Dendritic cell treated with granulocyte-macrophage colony-stimulating factor and Interleukin-4, amounts not matched to agents 40 ng/mL and 50 ng/mL, for 4 days (primary cell): Measurements from ENCODE around the gene TXNRD2.
"Not testable (repeated sequence)": the region's sequence is repeated elsewhere in the genome, so short reads cannot be mapped to it uniquely, and the experiment has no call there.

Experiments
- H3K27ac Mint-ChIP-seq: one replicate; pipeline ENCODE4 v1.8.0; 2022; ENCODE audit warnings: mild to moderate bottlenecking, mixed read lengths
- H3K27me3 Mint-ChIP-seq: one replicate; pipeline ENCODE4 v1.8.0; 2022; ENCODE audit warnings: mild to moderate bottlenecking, mixed read lengths
- H3K36me3 Mint-ChIP-seq: one replicate; pipeline ENCODE4 v1.8.0; 2022; ENCODE audit warnings: low read depth, mixed read lengths
- H3K4me1 Mint-ChIP-seq: one replicate; pipeline ENCODE4 v1.8.0; 2022; ENCODE audit warnings: low read depth, mixed read lengths
- H3K4me3 Mint-ChIP-seq: one replicate; pipeline ENCODE4 v1.8.0; 2022; ENCODE audit warnings: mild to moderate bottlenecking, moderate library complexity, mixed read lengths
- H3K9me3 Mint-ChIP-seq: one replicate; pipeline ENCODE4 v1.8.0; 2022; ENCODE audit warnings: mixed read lengths
- intact Hi-C: fragments of 100-400 bp; cut with micrococcal nuclease; formaldehyde crosslinking; loops from one replicate; pipeline ENCODE4 v1.15.0; 2022

Gene TXNRD2

DNA sequence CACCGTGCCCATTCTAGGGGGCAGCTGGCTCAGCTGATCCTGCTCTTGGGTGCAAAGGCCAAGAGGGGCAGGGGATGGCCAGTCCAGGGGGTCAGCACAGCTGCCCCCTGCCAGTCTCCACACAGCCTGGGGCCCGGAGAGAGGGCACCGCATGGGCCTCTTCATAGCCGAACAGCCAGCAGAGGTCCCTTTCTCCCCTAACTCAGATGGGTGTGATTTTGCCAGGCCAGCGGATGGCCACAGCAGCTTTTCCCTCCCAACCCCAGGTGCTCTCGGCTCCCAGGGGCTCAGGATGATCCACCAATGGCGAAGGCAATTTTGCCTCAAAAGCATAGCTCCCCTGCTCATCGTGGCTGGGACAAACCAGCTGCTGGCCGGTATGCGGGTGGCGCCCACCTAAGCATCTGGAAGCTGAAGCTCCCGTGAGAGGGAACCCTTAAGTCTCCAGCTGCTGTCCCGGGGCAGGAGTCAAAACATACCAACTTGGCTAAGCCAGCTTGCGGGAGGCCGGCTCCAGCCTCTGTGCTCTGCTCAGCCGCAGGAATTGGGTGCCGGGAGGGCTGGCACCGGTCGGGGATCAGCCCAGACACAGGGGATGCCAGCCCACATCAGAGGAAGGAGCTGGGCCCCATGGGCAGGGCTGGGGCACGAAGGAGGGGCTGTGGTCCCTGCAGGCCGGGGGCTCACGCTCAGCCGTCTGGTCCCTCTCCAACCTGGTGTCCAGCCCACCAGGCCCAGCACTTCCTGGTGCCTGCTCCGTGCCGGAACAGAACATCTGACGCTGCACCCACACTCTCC lies 56.5 kb downstream of the TXNRD2 start:
- H3K36me3 Mint-ChIP-seq, result peaks cover 59% of the 10 kb centered on the region
- no peaks in the 10 kb centered on the region for H3K27me3 Mint-ChIP-seq
- peak overlapping the region; percentile 78 for H3K27ac Mint-ChIP-seq
- H3K4me3 Mint-ChIP-seq, result no peak overlapping the region
- H3K4me1 Mint-ChIP-seq, result peaks cover 41% of the 10 kb centered on the region
- no peaks in the 10 kb centered on the region for H3K9me3 Mint-ChIP-seq
- intact Hi-C loops, result no loop called here

GRCh38 chr22:19884161-19884953 lies 57.3 kb downstream of the TXNRD2 start:
- intact Hi-C loops, result no loop called here
- Mint-ChIP-seq H3K27me3 (no peaks in the 10 kb centered on the region), H3K4me3 (no peak overlapping the region), H3K27ac (no peak overlapping the region), H3K4me1 (peaks cover 41% of the 10 kb centered on the region), H3K9me3 (no peaks in the 10 kb centered on the region), H3K36me3 (peaks cover 65% of the 10 kb centered on the region)

DNA sequence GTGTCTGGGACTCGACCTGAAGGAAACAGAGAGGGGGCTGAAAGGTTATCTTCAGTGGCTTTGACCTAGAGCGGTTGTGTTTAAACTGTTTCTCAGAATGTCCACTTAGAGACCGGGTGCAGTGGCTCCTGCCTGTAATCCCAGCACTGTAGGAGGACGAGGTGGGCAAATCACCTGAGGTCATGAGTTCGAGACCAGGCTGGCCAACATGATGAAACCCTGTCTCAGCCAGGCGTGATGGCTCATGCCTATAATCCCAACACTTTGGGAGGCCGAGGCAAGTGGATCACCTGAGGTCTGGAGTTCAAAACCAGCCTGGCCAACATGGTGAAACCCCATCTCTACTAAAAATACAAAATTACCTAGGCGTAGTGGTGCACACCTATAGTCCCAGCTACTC lies 58.2 kb downstream of the TXNRD2 start:
- H3K27me3 Mint-ChIP-seq, H3K4me3 Mint-ChIP-seq, intact Hi-C loops, H3K9me3 Mint-ChIP-seq, H3K27ac Mint-ChIP-seq: not testable (repeated sequence)
- Mint-ChIP-seq H3K4me1 (peaks cover 40% of the 10 kb centered on the region), H3K36me3 (peaks cover 66% of the 10 kb centered on the region)

- Mint-ChIP-seq H3K27ac (no peak overlapping the region), H3K36me3 (peaks cover 68% of the 10 kb centered on the region), H3K4me3 (no peak overlapping the region), H3K9me3 (no peaks in the 10 kb centered on the region), H3K27me3 (no peaks in the 10 kb centered on the region), H3K4me1 (peaks cover 33% of the 10 kb centered on the region)
- intact Hi-C loops, result no loop called here
These were observed 58.9 kb downstream of the TXNRD2 start for GRCh38 chr22:19882446-19883381.

DNA sequence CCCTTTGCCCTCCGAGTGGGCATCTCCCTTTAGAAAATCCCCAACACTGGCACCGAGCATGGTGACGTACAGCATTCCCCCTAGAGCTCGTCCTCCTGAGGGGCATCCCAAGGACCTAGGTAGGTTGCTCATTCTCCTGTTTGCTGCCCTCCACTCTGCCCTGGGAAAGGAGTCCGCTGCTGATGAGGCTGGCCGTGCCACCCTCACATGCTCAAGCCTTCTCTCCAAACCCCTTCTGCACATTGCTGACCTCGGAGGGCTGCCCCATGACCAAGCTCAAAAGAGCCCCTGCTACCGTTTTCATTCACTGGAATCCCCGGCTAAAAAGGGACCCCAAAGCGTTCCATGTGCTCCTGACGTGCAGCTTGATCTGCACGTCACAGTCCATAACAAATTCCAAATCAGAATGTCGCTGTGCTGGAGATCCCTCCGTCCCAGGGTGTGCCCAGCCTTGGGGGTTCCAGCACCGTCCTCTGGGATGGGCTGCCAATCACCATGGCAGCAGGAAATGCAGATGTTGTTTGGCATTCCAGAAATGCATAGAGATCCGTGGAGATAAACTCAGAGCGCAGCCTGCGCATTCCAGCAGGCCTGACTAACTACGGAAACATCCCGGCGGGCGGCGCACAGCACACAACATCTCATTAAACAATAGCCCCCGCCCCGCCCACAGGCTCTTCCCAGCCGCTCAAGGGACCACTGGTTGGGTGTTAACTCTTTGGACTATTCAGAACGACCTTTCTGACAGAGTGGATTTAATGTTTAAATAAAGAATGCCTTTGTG lies 60.6 kb downstream of the TXNRD2 start:
- no peak overlapping the region for H3K27ac Mint-ChIP-seq
- H3K9me3 Mint-ChIP-seq, result no peaks in the 10 kb centered on the region
- no peak overlapping the region for H3K4me3 Mint-ChIP-seq
- peaks cover 16% of the 10 kb centered on the region for H3K4me1 Mint-ChIP-seq
- peaks cover 85% of the 10 kb centered on the region for H3K36me3 Mint-ChIP-seq
- no peaks in the 10 kb centered on the region for H3K27me3 Mint-ChIP-seq
- intact Hi-C loops, result no loop called here

DNA sequence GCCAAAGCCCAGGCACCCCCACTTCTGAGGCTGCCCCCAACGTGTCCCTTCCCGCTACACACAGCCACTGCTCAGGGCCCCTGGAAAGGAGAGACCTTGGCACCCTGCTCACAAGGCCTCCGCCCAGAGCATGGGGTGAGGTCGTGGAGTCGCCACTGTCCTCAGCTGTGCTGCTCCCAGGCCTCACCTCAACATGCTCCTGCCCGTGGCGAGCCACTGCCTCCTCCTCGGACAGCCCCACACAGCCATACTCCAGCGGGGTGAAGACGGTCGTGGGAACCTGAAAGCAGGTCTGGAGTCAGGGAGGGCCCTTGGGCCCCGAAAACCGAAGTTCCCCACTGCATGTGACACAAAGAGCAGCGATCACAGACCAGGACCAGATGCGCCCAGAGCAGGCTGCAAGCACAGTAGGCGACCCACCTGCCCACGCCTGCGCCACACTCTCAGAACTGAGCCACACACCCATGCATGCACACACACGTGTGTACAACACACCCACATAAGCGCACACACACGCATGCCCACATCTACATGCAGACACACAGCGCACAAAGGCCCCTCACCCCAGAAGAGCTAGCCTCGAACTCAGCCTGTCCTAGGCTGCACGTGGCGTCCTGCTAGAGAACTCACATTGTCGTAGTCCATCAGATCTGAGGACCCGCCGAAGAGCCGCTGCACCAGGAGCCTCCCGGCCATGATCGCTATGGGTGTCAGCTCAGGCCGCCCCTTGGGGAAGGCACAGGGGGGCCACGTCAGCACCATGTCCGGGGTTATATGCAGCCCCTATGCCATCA lies 61.4 kb downstream of the TXNRD2 start:
- Mint-ChIP-seq H3K4me1 (peaks cover 10% of the 10 kb centered on the region), H3K4me3 (no peak overlapping the region), H3K27me3 (no peaks in the 10 kb centered on the region), H3K9me3 (no peaks in the 10 kb centered on the region), H3K27ac (no peak overlapping the region), H3K36me3 (peaks cover 85% of the 10 kb centered on the region)
- intact Hi-C loops, result no loop called here

GRCh38 chr22:19879643-19879991 lies 62.0 kb downstream of the TXNRD2 start:
- intact Hi-C loops, result no loop called here
- H3K9me3 Mint-ChIP-seq, result no peaks in the 10 kb centered on the region
- H3K4me1 Mint-ChIP-seq, result peaks cover 10% of the 10 kb centered on the region
- H3K27ac Mint-ChIP-seq, result no peak overlapping the region
- H3K36me3 Mint-ChIP-seq, result peaks cover 88% of the 10 kb centered on the region
- no peaks in the 10 kb centered on the region for H3K27me3 Mint-ChIP-seq
- no peak overlapping the region for H3K4me3 Mint-ChIP-seq

GRCh38 chr22:19879246-19879570 lies 62.4 kb downstream of the TXNRD2 start:
- Mint-ChIP-seq H3K9me3 (no peaks in the 10 kb centered on the region), H3K27me3 (no peaks in the 10 kb centered on the region), H3K4me3 (no peak overlapping the region), H3K36me3 (peaks cover 89% of the 10 kb centered on the region), H3K4me1 (peaks cover 10% of the 10 kb centered on the region), H3K27ac (no peak overlapping the region)
- intact Hi-C loops, result no loop called here

GRCh38 chr22:19878461-19879245 lies 63.0 kb downstream of the TXNRD2 start:
- H3K27me3 Mint-ChIP-seq, result no peaks in the 10 kb centered on the region
- peaks cover 10% of the 10 kb centered on the region for H3K4me1 Mint-ChIP-seq
- H3K27ac Mint-ChIP-seq, result no peak overlapping the region
- intact Hi-C loops, result no loop called here
- H3K4me3 Mint-ChIP-seq, result no peak overlapping the region
- H3K36me3 Mint-ChIP-seq, result peaks cover 92% of the 10 kb centered on the region
- H3K9me3 Mint-ChIP-seq, result no peaks in the 10 kb centered on the region

- H3K27me3 Mint-ChIP-seq, result no peaks in the 10 kb centered on the region
- no peak overlapping the region for H3K4me3 Mint-ChIP-seq
- no peaks in the 10 kb centered on the region for H3K9me3 Mint-ChIP-seq
- H3K36me3 Mint-ChIP-seq, result peaks cover 87% of the 10 kb centered on the region
- intact Hi-C loops, result no loop called here
- H3K4me1 Mint-ChIP-seq, result peaks cover 10% of the 10 kb centered on the region
- H3K27ac Mint-ChIP-seq, result no peak overlapping the region
These were observed 63.8 kb downstream of the TXNRD2 start for GRCh38 chr22:19877626-19878339.

- Mint-ChIP-seq H3K4me3 (no peak overlapping the region), H3K27ac (no peak overlapping the region), H3K9me3 (no peaks in the 10 kb centered on the region), H3K27me3 (no peaks in the 10 kb centered on the region), H3K36me3 (peaks cover 80% of the 10 kb centered on the region), H3K4me1 (peaks cover 5% of the 10 kb centered on the region)
- intact Hi-C loops, result no loop called here
These were observed 64.5 kb downstream of the TXNRD2 start for GRCh38 chr22:19876941-19877625.
